HT-29 (cell line): ENCODE measurements around the gene METAP2. TPM values are rescaled to one million over a fixed set of nuclear protein-coding genes. Genes with fewer than 3 reads are reported as not detected.
"Not testable (repeated sequence)": the region's sequence is repeated elsewhere in the genome, so short reads cannot be mapped to it uniquely, and the experiment has no call there.

ENCODE experiments used
- DNase-seq: peaks from one replicate; pipeline ENCODE4 v3.0.0-alpha.2; 2015; ENCODE audit warnings: low spot score
- total RNA-seq: library from RNA; depleted of rRNA; stranded (reverse); fragments of >200 nt; shearing (Covaris generic); gene quantifications from 2 replicates; pipeline ENCODE4 v1.2.3, GENCODE V29; 2014

Gene METAP2
- total RNA-seq, 1 experiment from 2014 or later = 38.8 TPM

DNA sequence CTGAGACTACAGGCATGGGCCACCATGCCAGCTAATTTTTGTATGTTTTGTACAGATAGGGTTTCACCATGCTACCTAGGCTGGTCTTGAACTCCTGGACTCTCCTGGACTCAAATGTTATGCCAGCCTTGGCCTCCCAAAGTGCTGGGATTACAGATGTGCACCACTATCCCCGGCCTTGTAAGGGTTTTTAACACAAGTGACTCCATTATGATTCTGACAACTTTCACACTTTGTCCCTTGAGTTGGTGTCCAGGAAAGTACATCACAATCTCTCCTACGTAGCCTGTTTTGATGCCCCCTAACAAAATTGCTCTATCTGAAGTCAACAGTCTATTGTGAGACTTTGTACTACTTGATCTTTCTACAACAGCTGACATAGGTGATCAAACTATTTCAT, 11.4 kb upstream of the METAP2 start:
- no peak for DNase-seq

DNA sequence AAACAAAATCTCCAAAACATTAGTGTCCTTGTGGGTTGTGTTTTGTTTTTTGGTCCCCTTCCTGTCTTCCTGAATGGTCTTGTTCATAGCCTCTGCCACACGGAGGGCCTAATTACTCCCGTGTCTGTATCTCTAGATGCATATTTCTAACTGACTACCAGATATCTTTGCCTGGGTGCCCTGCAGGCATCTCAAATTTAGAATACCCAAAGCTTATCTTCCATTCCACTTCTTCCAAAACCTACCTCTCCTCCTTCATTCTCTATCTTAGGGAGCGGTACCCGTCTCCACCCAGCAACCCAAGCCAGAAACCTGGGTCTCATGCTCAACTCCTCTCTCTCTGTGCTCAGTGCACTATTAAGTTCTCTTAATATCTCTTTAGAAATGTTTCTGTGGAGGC, 10.9 kb upstream of the METAP2 start:
- DNase-seq = no peak

DNA sequence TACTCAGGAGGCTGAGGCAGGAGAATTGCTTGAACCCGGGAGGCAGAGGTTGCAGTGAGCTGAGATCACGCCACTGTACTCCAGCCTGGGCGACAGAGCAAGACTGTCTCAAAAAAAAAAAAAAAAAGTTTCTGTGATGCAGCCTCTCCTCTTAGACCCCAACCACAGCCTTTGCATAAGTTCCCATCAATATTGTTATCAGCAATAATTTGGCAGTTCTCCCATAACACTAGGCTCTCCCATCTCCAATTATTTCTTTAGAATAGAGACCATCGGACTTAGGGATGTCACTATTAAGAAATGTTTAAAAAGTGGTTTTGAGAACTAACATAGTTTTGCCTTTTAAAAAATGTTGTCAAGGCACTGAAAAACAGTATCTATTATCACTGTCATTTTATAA, 10.2 kb upstream of the METAP2 start:
- DNase-seq = not testable (repeated sequence)

DNA sequence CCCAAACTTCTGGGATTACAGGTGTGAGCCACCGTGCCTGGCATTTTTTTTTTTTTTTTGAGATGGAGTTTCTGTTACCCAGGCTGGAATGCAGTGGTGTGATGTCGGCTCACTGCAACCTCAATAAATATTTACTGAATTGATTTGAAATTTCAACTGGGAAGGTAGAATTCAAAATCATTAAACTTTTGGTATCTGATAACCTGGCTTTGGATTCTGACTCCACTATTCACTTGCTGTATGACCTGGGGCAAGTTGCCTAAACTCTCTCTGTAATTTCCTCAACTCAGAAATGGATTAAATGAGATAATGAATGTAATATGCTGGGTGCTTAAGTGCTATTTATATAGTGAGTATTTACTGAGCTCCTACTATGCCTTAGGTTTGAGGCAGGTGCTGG, 8.7 kb upstream of the METAP2 start:
- DNase-seq = no peak

DNA sequence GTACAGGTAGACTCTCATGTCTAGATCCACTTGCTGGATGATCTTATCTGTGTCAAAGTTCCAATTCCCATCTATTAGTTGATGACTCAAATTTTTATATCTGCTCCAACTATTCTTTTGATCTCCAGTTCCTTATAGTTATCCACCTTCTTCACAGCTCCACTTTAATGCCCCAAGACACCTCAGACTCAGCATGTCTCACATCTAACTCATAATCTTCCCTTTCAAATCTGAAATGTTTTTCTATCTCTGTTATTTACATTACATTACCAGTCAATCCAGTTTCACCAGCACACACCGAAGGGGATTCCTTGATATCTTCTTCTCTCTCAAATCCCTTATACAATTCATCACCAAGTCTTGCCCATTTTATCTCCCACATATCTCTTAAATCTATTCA, 3.7 kb upstream of the METAP2 start:
- no peak for DNase-seq

DNA sequence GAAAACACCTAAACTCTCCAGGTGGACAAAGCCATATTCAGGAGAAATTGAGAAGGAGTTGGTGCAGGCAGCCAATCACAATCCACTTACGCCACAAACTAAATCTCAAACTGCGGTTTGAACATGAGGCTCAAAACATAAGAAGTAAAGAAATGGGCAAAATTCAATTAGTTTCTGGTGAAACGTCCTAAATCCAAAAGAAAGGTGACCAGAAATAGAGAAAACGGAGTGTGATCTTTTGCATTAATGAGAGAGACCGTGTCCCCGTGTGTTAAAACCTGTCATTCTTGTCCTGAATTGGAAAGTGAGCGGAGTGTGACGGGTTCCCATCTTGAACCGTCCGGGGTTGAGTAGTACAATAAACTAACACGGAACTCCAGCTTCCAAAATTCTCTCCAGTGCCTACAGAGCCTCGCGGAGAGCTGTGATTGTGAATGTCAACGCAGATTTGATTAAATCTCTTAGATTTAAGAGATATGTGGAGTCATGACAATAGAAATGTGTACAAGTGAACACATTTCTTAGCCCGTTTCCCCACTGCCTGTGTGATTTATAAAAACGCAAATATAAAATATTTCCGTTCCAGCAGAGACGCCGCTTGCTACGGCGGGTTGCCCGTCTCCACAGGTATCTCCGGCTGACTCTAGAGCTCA, 595 bp upstream of the METAP2 start:
- peak; percentile 66 for DNase-seq

DNA sequence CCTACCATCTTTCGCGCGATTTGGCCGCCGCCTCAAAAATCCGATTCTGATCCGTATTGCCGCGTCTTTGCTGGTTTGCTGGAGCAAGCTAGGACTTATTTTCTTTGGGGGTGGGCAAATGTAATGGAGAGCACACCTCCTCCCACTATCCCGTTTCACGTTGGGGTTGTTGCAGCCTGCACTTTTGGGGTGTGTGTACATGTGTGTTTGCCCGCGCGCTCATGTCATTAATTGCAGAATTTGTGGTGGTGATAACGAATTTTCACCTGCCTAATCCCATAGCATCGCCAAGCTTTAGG, 657 bp downstream of the METAP2 start:
- DNase-seq = peak; percentile 27

DNA sequence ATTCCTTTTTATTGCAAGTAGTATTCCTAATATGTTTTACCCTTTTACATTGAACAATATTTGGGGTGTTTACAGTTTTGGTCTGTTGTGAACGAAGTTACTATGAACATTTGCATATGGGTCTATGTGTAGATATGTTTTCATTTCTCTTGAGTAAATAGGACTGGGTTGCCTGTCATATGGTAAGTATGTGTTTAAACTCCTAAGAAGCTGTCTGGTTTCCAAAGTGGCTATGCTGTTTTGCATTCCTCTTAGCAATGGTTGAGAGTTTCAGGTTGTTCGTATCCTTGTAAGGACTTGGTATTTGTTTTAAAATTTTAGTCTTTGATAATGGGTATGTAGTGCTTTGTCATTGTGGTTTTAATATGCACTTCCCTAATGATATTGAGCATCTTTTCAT, 6.3 kb downstream of the METAP2 start:
- no peak for DNase-seq

DNA sequence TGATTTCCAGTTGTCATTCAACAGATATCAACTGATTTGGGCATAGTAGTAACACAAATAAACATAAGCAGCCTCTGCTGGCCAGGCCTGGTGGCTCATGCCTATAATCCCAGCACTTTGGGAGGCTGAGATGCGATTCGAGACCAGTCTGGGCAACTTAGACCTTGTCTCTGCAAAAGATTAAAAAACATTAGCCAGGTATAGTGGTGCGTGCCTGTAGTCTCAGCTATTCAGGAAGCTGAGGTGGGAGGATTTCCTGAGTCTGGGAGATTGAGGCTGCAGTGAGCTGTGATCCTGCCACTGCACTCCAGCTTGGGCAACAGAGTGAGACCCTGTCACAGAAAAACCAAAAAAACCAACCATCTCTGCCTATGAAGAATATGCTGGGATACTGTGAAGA, 7.1 kb downstream of the METAP2 start:
- DNase-seq = no peak

DNA sequence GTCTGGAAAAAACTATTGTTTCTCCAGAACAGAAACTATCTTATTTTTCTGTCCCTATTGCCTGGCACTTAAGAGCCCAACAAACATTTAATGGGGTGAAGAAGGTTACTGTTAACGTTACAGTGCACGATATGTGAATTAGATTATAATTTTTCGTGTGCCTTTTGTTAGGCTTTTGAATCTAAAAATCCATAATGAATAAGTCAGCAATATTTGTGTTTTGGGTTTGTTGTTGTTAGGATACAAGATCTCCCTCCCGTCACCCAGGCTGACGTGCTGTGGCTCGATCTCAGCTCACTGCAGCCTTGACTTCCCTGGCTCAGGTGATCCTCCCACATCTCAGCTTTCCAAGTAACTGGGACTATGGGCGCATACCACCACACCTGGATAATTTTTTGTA, 7.9 kb downstream of the METAP2 start:
- no peak for DNase-seq

DNA sequence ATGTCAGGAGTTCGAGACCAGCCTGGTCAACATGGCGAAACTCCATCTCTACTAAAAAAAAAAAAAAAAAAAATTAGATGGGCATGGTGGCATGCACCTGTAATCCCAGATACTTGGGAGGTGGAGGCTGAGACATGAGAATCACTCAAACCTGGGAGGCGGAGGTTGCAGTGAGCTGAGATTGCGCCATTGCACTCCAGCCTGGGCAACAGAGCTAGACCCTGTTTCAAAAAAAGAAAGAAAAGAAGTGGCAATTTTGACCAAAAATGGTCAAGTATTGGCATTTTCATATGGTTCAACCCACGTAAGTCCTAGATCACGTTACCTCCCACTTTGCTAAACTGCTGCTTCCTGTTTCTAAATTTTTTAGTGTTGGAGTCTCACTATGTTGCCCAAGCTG, 8.6 kb downstream of the METAP2 start:
- DNase-seq = not testable (repeated sequence)

DNA sequence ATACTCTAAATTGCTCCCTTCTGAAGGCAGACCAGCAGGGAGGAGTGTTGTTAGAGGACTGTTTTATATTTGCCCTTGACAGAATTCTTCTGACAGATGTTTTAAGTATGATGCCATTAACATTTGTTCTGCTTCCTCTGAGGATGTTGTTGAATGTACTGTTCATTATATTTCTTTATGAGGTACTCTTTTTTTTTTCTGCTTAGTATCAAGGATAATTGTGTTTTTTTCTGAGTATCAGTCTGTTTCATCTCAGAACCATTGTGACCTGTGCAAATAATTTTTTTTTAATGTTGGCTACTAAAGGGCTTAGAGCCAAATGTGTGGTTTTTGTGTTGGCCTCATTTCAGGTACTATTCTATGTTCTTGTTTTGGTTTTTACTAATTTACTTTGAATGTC, 10.6 kb downstream of the METAP2 start:
- DNase-seq = no peak

DNA sequence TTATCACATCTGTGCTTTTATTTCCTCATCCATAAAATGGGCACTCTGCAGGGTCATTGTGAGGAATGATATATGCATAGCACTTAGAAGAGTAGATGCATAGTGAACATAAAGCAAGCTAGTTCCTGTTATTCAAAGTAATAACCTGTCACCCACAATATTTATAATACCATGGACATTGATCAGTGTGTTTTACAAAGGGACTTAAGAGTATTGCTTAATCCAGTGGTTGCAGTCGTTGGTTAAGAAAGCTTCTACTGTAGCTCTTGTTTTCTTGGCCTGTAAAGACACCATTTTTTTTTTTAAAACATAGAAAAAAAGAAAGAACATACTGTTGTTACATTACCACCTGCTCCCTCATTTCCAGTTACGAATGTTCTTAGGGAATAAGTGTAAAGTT, 13.1 kb downstream of the METAP2 start:
- no peak for DNase-seq

DNA sequence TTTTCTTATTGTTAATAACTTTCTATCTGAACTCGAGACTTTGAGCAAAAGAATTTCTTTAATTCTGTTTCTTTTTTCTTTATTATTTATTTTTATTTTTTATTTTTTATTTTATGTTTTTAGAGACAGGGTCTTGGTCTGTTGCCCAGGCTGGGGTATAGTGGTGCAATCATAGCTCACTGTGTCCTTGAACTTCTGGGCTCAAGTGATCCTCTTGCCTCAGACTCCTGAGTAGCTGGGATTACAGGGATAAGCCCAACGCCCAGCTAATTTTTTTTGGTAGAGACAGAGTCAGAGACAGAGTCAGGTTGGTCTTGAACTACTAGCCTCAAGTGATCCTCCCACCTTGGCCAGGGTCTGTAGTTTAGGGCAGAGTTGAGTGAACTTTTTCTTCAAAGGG, 18.5 kb downstream of the METAP2 start:
- DNase-seq = no peak

DNA sequence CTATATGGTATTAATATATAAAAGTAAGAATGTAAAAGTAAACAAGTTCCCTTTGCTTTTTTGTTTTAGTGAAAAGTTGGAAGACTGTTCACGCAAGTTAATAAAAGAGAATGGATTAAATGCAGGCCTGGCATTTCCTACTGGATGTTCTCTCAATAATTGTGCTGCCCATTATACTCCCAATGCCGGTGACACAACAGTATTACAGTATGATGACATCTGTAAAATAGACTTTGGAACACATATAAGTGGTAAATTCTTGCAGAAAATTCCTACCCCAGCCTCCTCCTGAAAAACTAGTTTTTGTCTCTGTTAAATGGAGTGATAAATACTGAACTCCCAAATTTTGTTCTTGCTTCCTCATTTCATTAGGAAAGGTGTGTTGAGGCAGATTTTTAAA, 20.9 kb downstream of the METAP2 start:
- DNase-seq = no peak

DNA sequence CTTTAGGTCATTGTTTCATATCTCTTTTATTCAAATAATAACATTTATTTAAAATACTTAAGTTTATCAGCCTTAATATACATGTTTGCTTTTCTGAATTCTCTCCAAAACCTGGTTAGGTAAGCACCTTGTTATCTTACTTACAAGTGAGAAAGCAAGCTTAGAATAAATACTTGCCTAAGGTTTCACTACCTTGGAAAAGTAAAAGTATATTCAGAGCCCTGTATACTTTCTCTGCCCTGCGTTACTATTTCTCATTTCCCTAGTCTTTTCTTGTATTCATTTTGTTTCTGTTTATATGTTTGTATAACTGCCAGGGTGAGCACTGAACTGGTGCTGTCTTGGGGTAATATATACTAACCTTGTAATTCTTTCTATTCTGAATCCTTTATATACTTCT, 21.5 kb downstream of the METAP2 start:
- DNase-seq = no peak

DNA sequence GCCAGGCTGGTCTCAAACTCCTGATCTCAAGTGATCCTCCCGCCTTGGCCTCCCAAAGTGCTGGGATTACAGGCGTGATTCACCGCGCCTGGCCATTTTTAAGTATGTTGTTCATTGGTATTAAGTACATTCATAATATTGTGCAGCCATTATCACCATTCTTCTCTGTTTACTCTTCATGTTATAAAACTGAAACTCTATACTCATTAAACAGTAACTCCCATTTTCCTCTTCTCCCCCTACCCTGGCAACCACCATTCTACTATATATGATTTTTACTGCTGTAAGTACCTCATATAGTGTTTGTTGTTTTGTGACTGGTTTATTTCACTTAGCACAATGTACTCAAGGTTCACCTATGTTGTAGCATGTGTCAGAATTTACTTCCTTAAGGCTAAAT, 23.1 kb downstream of the METAP2 start:
- DNase-seq = no peak

DNA sequence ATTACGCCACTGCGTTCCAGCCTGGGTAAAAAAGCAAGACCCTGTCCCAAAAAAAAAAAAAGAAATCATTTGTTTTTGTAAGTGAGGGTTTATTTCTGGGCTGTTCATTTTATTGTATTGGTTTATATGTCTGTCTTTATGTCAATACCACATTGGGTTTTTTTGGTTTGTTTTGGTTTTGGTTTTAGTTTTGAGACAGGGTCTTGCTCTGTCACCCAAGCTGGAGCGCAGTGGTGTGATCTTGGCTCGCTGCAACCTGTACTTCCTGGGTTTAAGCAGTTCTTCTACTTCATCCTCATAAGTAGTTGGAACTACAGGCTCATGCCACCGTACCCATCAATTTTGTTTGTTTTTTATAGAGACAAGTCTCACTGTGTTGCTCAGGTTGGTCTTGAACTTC, 25.0 kb downstream of the METAP2 start:
- no peak for DNase-seq

DNA sequence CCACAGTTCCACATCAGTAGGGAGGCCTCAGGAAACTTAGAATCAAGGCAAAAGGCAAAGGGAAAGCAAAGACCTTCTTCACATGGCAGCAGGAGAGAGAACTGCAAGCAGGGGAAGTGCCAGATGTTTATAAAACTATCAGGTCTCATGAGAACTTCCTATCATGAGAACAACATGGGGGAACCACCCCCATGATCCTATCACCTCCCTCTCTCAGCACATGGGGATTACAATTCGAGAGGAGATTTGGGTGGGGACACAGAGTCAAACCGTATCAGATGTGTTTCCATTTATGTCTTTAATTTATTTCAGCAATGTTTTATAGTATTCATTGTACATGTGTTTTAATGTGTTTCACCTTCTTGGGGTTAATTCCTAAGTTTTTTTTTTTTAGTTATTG, 25.8 kb downstream of the METAP2 start:
- no peak for DNase-seq

DNA sequence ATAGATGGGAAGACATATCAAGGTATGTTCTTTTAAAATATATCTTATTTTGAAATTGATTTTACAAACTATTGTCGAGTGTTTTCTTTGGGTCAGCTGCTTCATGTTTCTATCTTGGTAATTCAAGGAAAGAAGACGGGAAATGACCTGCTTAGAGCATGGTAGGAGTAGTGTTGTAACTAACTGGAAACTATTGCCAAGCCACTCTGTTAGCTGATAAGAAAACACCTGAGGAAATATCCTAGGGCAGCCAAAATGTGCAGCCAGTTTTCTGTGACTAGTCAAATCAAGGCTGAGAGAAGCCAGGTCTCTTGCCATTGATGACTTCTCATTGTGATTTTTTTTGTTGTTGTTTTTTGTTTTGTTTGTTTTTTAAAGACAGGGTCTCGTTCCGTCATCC, 30.2 kb downstream of the METAP2 start:
- DNase-seq = no peak

DNA sequence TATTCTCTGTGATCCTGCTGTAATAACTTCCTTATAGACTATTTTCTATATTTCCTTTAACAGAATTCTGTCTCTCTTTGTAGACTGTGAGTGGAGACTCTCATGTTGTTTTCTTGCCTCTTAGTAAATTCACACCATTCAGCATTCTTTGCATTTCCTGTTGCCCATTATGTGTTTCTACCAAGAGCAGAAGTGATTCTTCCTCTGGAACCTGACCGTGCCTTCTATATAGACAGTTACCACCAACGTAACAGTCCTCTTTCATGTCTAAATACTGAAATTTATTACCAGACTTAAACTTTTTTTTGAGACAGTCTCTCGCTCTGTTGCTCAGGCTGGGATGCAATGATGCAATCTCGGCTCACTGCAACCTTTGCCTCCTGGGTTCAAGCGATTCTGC, 31.1 kb downstream of the METAP2 start:
- no peak for DNase-seq

DNA sequence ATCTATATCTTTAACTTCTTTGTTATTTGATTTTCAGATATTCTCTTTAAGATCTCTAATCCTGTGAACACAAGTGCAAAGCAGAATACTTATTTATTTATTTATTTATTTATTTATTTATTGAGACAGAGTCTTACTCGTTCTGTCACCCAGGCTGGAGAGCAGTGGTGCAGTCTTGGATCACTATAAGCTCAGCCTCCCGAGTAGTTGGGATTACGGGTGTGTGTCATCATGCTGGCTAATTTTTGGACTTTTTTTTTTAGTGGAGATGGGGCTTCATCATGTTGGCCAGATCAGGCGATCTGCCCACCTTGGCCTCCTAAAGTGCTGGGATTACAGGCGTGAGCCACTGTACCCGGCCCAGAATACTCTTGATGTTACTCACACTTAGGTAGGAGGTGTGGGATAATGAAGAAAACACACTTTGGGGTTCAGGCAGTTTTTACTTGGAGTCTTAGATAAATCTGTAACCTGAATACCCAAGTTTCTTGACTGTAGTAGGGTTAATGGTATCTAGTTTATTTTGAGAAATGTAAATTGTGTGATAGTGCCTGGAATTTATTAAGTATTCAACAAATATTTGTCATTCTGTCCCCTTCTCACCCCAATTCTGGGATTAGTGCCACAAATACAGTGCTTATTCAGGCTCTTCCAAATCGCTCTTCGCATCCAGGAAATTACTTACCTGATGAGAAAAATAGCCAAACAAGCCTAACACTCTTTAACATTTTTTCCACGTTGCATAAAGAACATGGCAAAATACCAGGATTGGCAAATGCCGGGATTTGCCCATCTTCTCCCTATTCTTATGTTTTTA, 33.0 kb downstream of the METAP2 start:
- DNase-seq = no peak

DNA sequence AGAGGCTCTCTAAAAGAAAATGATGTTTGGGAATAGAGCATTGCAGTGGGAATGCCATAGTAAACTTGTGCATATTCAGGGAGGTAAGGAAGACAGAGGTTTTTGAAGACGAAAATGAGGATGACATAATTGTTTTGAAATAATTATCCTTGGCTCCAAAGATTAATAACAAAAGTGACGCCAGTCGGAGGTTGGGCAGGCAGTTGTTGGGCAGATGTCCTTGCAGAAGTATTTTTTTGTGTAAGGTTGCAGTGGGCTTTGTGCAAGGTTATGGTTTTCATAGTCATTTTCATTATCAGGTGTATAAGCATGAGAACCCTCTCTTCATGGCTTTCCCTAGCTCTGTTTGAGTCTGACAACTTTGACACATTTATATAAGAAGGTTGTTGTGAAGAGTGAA, 35.3 kb downstream of the METAP2 start:
- DNase-seq = no peak

DNA sequence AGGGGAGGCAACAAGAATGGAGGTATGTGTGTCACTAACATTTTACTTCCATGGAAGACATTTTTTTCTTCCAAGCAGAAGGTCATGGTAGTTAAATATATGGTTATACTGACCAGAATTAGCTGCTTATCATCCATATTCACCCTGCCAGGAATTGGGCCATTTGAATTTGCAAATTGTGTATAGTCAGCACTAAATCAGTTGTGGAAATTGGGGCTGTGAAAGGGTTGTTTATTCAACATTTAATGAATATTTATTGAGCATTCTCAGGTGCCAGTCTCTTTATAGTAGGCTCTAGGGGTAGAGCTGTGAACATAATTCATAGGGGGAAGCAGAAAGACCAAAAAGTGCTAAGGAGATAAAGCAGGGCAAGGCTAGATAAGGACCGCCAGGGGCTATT, 38.0 kb downstream of the METAP2 start:
- DNase-seq = no peak
